Measurements from ENCODE around the gene VENTX.

The VENTX gene

GRCh38 chr10:133201948-133202725 is 35.5 kb upstream of the VENTX start:
- no peak for DNase-seq (ENCODE audit: low read depth)

DNA sequence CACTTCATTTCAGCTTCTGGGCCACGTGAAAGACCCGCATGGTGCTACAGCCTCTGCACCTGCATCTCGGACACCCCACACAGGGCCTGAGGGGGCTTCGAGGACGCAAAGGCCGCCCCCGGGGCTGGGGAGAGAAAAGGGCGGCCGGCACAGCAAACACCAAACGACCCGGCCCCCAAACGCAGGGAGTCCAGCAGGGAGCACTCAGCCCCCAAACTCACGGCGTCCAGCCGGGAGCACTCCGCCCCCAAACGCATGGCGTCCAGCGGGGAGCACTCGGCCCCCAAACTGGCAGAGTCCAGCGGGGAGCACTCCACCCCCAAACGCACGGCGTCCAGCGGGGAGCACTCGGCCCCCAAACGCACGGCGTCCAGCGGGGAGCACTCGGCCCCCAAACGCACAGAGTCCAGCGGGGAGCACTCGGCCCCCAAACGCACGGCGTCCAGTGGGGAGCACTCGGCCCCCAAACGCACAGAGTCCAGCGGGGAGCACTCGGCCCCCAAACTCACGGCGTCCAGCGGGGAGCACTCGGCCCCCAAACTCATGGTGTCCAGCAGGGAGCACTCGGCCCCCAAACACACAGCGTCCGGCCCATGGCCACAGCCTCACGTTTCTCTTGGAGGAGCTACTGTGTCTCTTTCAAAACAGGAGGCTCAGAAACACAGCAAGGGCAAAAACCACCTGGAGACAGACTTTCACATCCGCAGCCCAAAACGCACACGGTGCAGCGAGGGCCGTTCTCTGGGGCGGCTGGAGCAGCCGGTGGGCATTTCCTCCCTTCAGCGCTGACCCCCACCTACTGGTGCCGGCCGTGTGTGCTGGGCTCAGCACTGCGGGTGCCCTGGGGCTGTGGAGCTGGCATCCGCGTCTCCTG is 34.6 kb upstream of the VENTX start:
- DNase-seq (ENCODE audit: low read depth), result no peak

DNA sequence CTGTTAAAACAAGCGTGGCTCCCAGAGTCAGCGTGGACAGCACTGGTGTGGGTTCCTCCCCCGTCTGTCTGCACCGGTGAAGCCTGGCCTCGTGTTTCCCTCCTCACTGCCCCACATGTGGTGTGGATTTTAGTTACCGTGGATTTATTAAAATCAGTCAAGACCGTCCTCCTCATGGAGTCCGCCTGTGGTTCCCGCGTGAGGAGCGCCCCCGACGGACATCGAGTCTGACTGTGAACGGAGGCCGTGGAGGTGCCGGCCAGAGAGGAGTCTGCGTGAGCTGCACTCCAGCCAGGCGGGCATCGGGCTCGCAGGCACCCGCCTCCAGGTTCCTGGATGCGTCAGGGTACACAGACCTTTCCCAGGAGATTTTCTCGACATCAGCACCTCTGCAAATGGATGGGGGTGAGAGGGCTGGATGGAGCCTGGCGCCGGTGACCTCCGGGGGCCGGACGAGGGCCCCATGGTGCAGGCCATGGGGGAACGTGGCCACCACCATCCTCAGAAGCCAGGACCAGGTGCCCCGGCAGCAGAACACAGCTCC is 33.9 kb upstream of the VENTX start:
- DNase-seq (ENCODE audit: low read depth), result no peak

GRCh38 chr10:133204226-133205015 is 33.2 kb upstream of the VENTX start:
- no peak for DNase-seq (ENCODE audit: low read depth)

DNA sequence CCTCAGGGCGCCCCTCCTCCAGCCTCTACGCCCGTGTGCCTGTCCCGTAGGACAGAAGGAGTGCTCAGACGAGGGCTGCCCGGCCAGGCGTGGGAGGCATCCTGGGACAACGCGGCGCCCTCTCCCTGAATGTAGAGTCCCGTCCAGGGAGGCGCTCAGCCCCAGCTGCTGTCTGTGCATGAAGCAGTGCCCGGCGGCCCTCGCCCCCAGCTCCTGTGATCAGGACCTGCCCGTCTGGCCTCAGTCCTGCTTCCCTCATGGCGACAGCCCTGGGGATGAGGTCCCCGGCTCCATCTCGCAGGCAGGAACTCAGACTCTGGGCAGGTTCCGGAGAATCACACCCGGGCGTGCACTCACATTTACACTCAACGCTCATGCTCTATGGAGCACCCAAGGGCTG is 32.5 kb upstream of the VENTX start:
- no peak for DNase-seq (ENCODE audit: low read depth)

GRCh38 chr10:133206356-133207040 is 31.2 kb upstream of the VENTX start:
- no peak for DNase-seq (ENCODE audit: low read depth)

GRCh38 chr10:133207041-133207600 is 30.5 kb upstream of the VENTX start:
- DNase-seq (ENCODE audit: low read depth), result no peak

DNA sequence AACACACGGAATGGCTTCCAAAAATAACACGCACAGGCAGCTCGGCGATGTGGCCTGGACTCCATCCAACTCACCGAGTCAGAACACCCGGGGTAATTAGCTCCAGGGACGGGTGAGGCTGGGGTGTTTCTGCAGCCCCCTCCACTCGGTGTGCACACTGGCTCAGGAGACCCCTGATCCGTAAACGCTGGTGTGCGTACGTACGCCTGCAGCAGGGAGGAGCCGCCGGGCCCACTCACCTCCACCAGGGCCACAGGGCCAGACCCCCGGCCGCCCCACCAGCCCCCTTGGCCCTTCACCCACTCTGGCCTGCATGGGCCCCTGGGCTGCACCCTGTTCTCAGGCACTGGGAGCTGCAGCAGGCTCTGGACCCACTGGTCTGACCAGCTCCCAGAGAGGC is 30.0 kb upstream of the VENTX start:
- no peak for DNase-seq (ENCODE audit: low read depth)

DNA sequence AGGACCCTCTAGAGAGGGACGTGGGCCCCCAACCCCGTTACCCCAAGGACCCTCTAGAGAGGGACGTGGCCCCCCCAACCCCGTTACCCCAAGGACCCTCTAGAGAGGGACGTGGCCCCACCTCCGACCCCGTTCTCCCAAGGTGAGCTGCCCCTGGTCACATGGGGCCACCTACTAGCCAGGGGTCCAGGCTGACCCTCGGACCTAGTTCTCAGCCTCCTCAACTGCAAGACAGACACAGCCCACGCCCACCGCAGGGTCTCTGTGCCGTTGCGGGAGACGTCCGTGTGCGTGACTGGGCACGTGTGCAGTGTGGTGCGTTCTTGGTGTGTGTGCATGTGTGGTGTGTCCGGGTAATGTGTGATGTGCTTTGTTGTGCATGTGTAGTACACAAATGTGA is 29.2 kb upstream of the VENTX start:
- no peak for DNase-seq (ENCODE audit: low read depth)

DNA sequence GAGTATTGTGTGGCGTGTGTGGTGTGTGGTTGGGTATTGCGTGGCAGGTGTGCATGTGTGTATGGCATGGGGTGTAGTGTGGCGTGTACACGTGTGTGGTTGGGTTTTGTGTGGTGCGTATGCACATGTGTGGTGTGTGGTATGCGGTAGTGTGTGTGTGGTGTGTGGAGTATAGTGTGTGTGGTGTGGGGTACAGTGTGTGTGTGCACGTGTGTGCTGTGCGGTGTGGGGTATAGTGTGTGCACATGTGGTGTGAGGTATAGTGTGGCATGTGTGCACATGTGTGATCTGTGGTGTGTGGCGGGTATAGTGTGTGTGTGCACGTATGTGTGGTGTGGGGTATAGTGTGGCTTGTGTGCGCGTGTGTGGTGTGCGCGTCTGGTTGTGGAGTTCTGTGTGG is 28.5 kb upstream of the VENTX start:
- DNase-seq (ENCODE audit: low read depth), result no peak

GRCh38 chr10:133209641-133210040 is 28.0 kb upstream of the VENTX start:
- DNase-seq (ENCODE audit: low read depth), result no peak

GRCh38 chr10:133210398-133211140 is 27.1 kb upstream of the VENTX start:
- no peak for DNase-seq (ENCODE audit: low read depth)

- DNase-seq (ENCODE audit: low read depth), result no peak
Measured at GRCh38 chr10:133211141-133211830, 26.4 kb upstream of the VENTX start.

DNA sequence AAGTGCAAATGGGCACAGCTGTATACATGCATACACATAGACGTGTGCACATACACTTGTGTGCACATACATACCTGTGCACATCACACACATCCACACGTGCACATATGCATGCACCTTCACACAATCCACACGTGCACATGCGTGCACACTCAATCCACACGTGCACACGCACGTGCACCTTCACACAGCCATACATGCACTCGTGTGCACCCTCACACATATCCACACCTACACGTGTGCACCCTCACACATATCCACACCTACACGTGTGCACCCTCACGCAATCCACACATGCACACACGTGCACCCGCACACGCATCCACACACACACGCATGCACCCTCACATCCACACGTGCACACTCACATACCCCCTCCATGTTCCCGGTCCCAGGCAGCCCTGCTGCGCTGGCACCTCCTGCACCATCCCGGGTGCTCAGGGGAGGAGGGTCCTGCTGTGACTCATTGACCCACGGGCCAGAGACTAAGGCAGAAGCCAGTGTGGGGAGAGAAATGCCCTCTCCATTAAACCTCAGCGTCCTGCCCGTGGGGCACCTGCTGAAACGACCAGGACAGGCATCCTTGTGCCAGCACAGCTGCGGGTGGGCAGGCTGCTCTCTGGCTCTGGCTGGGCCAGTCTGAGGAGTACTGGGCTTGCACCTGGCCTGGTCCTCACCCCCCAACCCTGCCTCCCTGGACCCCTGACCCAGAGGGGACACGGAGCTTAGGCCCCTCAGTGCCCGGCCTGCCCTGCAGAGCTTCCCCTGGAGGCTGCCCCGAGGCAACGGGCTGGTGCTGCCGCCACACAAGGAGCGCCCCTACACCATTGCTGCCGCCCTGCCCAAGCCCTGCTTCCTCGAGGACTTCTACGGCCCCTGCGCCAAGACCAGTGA is 25.4 kb upstream of the VENTX start:
- DNase-seq (ENCODE audit: low read depth), result no peak

GRCh38 chr10:133212853-133213494 is 24.7 kb upstream of the VENTX start:
- no peak for DNase-seq (ENCODE audit: low read depth)

DNA sequence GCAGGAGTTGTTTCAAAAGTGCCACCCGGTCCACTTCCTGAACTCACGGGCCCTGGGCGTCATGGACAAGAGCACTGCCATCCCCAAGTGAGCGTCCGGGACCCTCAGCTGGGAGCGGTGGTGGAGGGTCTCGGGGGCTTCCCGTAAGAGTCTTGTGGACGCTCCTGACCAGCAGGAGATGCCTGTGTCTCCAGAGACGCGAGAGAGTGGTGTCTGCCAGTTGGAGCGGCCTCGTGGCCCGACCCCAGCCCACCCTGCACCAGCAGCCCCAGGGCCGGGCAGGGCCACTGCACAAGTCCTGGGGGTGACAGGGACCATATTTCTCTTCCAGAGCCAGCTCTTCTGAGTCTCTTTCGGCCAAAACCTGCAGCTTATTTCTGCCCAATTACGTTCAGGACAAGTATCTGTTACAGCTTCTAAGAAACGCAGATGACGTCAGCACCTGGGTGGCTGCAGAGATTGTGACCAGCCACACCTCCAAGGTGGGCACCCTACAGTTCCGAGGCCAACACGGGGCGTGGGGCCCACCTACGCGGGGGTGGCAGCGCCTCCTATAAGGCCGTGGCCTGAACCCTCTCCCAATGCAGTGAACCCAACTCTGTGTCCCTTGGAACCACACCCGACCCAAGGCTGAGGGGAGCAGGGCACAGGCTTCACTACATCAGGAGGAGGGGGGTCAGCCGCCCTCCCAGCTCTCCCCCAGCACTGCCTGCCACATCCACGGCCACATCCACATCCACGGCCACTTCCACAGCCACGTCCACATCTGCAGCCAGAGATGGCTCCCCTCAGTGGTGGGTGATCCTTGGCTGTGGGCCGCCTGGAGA is 23.8 kb upstream of the VENTX start:
- no peak for DNase-seq (ENCODE audit: low read depth)
